Epithelial cell of esophagus (primary cell): ENCODE results near the gene IFNLR1.

Experiments used
- DNase-seq: peaks from one replicate; pipeline ENCODE4 v3.0.0; 2010; ENCODE audit warnings: low read depth
- H3K4me3 ChIP-seq: 2 replicates; pipeline ENCODE4 v1.5.1; 2011; ENCODE audit warnings: mild to moderate bottlenecking, low read length, control low read depth
- TF ChIP-seq, protein P1 (sequence below): IDR thresholded peaks from 2 replicates; pipeline ENCODE4 v1.5.1; 2011; ENCODE audit warnings: low read depth, mild to moderate bottlenecking, low read length, control low read depth, inconsistent platforms; ENCODE audit not compliant: insufficient read depth; ENCODE audit errors: missing control alignments

The IFNLR1 gene

DNA sequence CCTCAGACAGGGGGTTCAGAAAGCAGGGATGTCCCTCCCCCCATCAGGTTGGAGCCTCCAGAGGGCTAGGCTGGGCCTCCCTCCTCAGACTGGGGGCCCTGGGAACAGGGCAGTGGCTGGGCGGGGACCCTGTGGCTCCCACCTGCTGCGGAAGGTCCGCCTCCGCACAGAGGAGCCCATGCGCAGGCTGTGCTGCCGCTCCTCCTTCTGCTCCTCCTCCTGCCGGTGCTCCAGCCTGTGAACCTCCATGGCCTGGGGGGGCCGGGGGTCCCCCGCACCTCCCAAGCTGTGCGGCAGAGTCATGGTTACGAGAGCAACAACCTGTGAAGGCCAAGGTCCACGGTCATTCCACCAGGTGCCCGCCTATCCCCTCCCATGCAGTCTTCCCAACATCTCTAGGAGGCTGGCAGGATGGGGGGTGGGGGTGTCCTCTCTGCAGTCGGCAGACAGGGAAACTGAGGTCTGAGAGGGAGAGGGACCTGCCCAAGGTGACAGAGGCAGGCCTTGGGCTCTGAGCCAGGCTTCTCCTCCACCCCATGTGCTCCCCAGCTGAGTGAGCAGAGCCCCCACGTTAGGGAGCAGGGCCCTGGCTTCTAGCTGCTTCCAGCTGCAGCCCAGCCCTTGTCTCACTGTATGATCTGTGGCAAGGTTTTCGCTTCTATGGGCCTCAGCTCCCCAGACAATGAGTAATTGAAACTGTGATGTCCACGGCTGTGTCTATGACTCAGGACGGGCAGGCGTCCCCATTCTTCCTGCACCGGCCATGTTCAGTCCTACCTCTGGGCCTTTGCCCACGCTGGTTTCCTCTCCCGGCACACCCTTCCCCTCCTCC lies 78.5 kb downstream of the IFNLR1 start:
- TF ChIP-seq, protein P1, sequence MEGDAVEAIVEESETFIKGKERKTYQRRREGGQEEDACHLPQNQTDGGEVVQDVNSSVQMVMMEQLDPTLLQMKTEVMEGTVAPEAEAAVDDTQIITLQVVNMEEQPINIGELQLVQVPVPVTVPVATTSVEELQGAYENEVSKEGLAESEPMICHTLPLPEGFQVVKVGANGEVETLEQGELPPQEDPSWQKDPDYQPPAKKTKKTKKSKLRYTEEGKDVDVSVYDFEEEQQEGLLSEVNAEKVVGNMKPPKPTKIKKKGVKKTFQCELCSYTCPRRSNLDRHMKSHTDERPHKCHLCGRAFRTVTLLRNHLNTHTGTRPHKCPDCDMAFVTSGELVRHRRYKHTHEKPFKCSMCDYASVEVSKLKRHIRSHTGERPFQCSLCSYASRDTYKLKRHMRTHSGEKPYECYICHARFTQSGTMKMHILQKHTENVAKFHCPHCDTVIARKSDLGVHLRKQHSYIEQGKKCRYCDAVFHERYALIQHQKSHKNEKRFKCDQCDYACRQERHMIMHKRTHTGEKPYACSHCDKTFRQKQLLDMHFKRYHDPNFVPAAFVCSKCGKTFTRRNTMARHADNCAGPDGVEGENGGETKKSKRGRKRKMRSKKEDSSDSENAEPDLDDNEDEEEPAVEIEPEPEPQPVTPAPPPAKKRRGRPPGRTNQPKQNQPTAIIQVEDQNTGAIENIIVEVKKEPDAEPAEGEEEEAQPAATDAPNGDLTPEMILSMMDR = no peak
- no peak overlapping the region for H3K4me3 ChIP-seq
- DNase-seq = peak; percentile 97

DNA sequence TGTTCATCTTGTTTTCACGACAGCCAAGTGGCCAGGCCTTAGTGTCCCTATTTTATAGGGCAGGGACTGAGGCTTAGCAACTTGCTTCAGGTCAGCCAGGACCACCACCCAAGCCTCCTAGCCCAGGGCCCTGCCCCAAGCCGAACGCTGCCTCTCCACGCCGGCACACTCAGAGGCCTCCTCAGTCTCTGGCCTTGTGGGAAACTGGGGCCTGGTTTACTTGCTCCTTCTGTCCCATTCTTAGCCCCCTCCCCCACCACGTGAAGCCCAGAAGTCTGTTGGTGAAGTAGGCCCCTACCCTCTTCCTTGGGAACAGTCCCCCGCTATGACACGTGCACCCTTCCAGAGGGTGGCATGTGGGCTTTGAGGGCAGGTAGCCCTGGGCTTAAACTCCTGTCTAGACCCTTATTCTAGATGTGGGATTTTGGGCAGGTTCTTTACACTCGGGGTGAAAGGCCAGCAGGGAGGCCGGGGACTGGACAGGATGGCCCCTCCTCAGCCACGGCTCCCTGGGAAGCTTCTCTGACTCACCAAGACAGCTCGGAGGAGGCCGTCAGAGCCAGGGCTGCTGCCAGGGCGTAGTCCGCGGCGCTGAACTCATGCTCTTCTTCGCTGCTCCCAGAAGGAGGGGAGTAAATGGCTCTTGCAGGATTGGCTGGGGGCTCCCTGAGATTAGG lies 79.5 kb downstream of the IFNLR1 start:
- TF ChIP-seq, protein P1 = no peak
- no peak overlapping the region for H3K4me3 ChIP-seq
- peak; percentile 62 for DNase-seq

DNA sequence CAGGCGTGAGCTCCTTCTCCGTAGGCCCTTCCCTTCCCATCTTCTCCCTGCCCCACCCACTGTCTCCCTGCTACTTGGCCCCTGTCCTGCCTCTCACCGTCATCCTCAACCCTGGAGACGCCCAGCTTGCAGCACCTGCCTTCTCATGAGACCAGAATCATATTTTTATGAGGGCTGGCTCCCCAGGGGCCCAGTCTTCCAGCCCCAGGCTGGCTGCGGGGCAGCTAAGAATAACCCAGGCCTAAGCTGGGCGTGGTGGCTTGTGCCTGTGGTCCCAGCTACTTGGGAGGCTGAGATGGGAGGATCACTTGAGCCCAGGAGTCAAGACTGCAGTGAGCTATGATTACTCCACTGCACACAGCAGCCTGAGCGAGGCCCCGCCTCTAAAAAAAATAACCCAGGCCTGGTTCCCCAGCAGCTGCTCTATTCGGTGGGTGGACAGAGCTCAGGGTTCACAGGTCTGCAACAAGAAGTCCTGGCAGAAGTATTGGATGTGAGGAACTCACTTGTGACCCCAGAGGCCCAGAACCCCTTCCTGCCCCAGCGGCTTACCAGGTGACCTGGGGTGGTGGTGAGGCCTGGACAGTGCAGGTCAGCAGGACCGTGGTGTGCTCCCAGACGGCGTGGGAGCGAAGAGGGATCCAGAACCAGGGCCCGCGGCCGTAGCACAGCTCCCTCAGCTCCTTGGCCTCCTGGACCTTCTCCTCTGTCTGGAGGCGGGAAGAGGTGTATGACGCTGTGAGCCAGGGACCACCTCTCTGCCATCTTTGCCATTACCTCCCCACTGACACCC lies 81.5 kb downstream of the IFNLR1 start:
- no peak for DNase-seq
- TF ChIP-seq, protein P1 = no peak
- H3K4me3 ChIP-seq = no peak overlapping the region

DNA sequence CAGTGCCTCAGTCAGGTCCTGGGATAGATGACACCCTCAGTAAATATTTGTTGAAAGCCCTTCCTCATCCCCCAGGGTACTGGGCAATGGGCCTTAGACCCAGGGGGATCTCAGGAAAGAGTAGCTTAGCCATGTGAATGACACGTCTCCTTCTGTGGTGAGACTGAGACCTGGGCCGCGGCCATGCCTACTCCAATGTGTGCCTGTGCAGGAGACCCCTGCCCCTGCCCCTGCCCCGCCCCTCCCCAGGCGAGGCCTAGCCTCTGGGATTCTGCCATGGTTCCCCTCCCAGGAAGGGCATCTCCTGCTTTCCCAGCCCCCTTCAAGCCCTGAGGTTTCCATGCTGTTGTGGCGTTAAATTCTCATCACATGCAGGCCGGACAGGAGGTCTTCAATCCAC lies 82.2 kb downstream of the IFNLR1 start:
- H3K4me3 ChIP-seq = no peak overlapping the region
- TF ChIP-seq, protein P1 = no peak
- no peak for DNase-seq
